ENCODE measurements around the gene LRRTM4.
"Not testable (repeated sequence)": the region's sequence is repeated elsewhere in the genome, so short reads cannot be mapped to it uniquely, and the experiment has no call there.

DNA sequence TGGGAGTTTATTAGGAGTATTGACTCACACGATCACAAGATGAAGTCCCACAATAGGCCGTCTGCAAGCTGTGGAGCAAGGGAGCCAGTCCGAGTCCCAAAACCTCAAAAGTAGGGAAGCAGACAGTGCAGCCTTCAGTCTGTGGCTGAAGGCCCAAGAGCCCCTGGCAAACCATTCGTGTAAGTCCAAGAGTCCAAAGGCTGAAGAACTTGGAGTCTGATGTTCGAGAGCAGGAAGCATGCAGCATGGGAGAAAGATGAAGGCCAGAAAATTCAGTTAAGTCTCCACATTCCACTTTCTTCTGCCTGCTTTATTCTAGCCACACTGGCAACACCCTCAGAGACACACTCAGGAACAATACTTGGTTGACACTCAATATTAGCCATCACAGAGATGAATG lies 492.9 kb downstream of the LRRTM4 start:
- TF ChIP-seq CTCF (IDR thresholded peaks at IDR 0.05); POLR2AphosphoS5 (IDR thresholded peaks at IDR 0.05; ENCODE audit: insufficient read depth in 1 of 2, low read depth in 1 of 2): not testable (repeated sequence)

All from vagina (tissue), 2 donors.